GM12874 (cell line): ENCODE data around the gene HES4.

Source experiments
- TF ChIP-seq, protein P1 (sequence below): IDR thresholded peaks from 2 replicates; pipeline ENCODE4 v1.5.1; 2011; ENCODE audit warnings: low read depth, mild to moderate bottlenecking, control low read depth, low read length, moderate library complexity; ENCODE audit not compliant: insufficient read depth

HES4 gene

DNA sequence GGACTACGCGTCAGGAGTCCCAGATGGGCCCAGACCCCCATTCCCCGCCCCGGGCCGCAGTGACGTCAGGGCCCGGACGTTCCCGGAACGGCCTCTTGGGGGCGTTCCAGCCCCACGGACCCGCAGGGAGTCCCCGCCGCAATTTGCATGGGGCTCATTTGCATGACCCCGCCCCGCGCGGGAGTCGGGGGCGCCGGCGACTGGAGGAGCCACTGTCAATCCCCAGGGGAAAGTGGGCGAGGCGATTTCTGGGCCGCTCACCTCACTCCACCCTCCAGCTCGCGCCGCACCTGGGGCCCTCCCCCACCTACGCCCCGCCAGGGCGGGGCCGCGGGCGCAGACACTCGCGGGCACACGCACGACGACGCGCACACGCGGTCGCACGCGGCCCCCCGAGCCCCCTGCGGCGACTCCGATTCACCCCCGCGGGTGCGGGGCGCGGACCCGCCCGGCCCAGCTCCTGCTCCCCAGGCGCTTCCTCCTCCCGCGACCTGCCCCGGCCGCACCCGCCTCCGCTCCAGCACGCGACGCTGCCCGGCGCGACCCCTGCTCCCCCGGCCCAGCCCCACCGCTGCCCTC is 33.2 kb upstream of the HES4 start:
- TF ChIP-seq, protein P1, sequence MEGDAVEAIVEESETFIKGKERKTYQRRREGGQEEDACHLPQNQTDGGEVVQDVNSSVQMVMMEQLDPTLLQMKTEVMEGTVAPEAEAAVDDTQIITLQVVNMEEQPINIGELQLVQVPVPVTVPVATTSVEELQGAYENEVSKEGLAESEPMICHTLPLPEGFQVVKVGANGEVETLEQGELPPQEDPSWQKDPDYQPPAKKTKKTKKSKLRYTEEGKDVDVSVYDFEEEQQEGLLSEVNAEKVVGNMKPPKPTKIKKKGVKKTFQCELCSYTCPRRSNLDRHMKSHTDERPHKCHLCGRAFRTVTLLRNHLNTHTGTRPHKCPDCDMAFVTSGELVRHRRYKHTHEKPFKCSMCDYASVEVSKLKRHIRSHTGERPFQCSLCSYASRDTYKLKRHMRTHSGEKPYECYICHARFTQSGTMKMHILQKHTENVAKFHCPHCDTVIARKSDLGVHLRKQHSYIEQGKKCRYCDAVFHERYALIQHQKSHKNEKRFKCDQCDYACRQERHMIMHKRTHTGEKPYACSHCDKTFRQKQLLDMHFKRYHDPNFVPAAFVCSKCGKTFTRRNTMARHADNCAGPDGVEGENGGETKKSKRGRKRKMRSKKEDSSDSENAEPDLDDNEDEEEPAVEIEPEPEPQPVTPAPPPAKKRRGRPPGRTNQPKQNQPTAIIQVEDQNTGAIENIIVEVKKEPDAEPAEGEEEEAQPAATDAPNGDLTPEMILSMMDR = peak; percentile 92

- TF ChIP-seq, protein P1 = no peak
Measured at GRCh38 chr1:1032424-1032823, 32.5 kb upstream of the HES4 start.

- TF ChIP-seq, protein P1 = no peak
Measured at GRCh38 chr1:1031659-1032235, 31.9 kb upstream of the HES4 start.

DNA sequence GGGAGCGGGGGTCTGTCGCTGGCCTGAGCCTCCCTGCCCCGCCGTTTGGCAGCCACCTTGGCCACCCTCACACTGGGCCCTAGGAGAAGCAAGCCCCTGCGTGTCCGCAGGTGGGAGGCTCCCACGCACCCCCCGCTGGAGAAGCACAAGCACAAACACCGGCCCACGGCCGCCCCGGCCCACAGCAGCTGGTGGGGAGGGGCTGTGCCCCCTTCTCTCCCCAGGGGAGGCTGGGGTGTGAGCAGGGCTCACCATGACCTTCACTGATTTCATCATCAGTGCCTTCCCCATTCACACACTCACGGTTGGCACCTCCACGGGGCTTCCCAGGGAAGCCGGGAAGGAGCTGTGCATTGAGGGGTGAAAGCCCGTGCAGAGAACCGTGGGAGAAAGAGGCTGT is 27.9 kb upstream of the HES4 start:
- TF ChIP-seq, protein P1 = no peak

GRCh38 chr1:1026599-1027413 is 26.9 kb upstream of the HES4 start:
- TF ChIP-seq, protein P1 = no peak

DNA sequence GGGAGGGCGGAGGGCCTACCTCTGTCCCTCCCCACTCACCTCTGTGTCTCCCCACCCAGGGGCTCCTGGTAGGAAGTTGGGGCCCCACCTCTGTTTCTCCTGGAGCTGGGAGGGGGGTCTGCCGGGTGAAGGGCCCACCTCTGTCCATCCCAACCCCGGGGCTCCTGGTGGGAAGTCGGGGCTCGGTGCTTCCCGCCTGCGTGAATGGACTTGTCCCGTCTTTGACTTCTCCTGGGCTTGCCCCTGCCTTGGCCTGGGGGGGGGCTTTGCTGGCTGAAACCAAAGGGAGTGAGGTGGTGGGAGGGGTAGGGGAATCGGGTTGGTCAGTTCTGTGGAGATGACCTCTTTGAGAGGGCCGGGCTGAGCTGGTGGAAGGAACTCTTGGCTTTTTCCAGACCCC is 25.8 kb upstream of the HES4 start:
- TF ChIP-seq, protein P1 = no peak
